GM20431 (cell line): ENCODE data around the gene DPY19L1.
"Not testable (repeated sequence)": the region's sequence is repeated elsewhere in the genome, so short reads cannot be mapped to it uniquely, and the experiment has no call there.

Source experiments
- in situ Hi-C: fragments of 300-500 bp; cut with MseI, MboI; formaldehyde crosslinking; loops from one replicate; pipeline ENCODE4 v1.15.0; 2020; ENCODE audit warnings: low sequenced_read_pairs; ENCODE audit not compliant: unreplicated experiment

The DPY19L1 gene

GRCh38 chr7:34878944-34879735, 158.1 kb downstream of the DPY19L1 start:
- in situ Hi-C loops: not testable (repeated sequence)
